GM21723 (cell line): Measurements from ENCODE around the gene LYG1.
"Not testable (repeated sequence)": the region's sequence is repeated elsewhere in the genome, so short reads cannot be mapped to it uniquely, and the experiment has no call there.

Experiments used
- ATAC-seq: cut with Tn5 transposase; IDR thresholded peaks from one replicate; pipeline ENCODE4 v1.9.1; 2021; ENCODE audit warnings: mild to moderate bottlenecking, moderate library complexity; ENCODE audit not compliant: unreplicated experiment

Gene LYG1

DNA sequence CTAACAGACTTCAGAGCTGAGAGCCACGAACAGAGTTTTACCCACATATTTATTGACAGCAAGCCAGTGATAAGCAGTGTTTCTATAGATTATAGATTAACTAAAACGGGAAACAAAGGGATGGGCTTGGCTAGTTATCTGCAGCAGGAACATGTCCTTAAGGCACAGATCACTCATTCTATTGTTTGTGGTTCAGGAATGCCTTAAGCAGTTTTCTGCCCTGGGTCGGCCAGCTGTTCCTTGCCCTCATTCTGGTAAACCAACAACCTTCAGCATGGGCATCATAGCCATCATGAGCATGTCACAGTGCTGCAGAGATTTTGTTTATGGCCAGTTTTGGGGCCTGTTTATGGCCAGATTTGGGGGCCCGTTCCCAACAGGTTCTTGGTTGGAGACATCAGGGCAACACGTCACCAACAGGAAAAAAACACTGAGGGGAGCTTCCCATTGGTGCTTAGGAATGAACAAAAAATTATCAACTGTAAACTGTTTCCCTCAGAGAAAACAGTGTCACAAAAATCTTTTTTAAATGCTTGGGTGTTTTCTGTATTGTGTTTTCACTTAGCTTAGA is 22.7 kb downstream of the LYG1 start:
- ATAC-seq: not testable (repeated sequence)

DNA sequence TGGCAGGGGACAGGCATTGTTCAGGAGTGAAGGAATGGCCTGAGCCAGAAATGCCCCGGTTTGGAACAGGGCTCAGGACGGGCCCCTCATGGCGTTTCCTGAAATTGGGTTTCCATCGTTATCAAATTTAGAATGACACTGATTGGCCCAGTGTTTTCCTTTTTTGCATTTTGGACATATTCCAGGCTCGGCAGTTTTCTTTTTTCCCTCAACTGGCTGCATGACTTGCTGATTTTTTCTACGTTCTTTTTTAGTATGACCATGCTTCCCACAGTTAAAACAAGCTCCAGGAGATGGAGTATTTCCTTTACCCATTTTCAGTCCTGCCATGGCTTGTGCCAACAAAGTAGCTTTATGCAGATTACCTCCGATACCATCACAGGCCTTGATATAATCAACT is 25.1 kb downstream of the LYG1 start:
- no peak for ATAC-seq

DNA sequence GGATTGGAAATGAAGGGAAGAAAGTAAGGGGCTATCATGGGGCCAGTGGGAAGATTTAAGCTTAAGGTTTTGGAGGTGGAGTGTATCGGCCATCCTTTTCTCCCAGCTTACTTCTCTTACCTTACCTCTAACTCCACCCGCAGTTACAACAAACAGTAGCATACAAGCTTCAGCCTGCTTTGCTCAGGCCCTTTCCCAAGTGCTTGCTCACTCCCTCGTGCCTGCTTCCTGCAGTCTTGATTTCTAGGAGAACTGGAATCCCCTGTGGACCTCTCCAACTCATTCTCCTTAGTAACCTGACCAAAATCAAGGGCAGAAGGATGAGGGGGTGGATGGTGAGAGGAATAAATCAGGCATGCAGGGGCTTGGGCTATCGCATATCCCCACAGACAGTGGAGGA is 39.8 kb downstream of the LYG1 start:
- ATAC-seq: no peak

DNA sequence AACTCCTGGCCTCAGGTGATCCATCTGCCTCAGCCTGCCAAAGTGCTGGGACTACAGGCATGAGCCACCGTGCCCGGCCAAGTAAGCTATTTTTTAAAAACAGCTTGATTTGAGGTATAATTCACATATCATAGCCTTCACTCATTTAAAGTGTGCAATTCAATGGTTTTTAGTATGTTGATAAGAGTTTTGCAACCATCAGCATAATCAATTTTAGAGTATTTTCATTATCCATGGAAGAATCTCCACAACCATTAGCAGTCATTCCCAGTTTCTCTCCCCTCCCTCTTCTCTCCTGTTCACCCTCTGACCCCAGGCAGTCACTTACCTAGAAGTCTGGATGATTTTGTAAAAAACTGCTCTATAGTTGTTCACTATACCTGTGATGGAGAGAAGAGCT is 40.8 kb downstream of the LYG1 start:
- no peak for ATAC-seq

DNA sequence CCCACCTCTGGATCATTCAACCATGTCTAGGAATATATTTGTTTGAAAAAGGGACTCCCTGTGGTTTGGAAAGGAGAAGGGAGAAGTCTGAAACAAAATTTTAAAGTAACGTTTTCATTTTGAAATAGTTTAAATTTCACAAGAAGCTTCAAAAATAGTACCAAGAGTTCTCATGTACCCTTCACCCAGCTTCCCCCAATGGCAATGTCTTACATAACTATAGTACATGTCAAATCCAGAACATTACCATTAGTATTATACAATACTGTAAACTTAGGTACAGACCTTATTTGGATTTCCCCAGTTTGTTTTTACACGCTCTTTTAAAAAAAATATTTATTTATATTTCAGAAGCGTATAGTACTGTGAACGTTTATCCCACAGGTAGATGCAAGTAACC is 41.5 kb downstream of the LYG1 start:
- no peak for ATAC-seq

DNA sequence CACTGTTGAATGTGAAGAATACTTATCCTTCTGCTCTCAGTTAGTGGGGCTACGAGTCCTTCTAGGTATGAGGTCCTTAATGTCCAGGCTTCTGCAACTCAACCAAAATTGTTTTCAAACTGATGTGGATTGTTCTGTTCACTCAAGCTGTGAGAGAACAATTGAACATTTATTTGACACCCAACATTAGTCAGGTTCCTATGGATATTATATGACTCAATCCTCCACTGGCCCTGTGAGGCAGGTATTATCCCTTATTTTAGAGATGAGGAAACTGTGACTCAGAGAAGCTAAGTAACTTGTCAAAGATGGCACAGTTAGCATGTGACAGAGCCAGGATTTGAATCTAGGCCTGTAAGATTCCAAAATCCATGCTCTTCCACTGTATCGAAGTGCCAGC is 44.3 kb downstream of the LYG1 start:
- ATAC-seq: no peak

DNA sequence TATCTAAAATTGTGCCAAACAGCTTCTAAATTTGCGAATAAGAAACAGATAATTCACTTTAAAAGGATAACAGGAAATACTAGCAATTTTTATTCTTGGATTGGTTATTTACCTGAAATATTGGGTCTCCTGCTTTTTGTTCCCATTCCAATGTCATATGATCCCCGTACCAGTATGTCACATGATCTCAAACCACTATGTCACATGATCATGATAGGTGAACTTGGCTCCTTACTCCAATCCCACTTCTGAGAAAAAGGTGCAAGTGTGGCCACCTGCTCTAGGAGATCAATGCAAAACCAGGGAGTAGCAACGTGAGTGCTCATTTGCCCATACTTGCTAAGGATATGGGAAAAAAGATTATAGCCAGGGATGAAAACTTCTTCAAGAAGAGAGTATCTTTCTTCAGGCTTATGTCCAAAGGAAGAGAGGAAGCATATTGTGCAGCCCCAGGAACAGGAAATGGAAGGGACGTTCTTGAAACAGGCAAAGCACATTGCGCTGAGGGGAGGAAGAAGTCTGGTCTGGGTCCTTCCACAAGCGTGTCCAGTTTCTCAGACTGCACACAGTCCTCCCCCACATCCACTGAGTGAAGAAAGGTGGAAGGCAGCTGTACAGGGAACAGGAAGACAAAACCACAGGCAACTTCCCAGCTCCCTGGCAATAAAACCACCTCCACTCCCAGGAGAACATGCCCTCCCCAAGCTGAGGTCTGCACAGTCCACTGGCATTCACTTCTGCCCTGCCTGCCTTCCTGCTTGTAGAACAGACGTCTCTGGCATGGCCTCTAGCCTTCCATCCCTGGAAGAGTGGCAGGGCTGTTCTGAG is 45.3 kb downstream of the LYG1 start, which contains the start of gene LYG2:
LYG2 (minus strand) TSS at position 176 of the 828 bp plus-strand sequence. CDS start 1,406 bp downstream, outside the sequence.
- no peak for ATAC-seq

DNA sequence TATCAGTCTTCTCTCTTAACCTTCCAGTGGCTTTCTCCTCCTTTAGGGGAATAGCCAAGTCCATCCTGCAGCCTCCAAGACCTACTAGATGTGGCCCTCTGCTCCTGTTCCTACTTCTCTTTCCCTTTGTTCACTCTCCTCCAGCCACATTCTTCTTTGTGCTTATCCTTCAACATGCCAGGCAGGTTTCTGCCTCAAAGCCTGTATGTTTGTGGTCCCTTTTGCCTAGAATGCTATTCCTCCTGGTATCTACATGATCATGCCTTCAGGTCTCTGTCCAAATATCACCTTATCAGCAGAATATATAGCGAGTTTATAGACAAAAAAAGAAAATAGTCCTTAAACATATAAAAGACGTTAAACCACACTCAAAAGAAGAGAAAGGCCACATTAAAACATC is 51.0 kb downstream of the LYG1 start:
- ATAC-seq: no peak

DNA sequence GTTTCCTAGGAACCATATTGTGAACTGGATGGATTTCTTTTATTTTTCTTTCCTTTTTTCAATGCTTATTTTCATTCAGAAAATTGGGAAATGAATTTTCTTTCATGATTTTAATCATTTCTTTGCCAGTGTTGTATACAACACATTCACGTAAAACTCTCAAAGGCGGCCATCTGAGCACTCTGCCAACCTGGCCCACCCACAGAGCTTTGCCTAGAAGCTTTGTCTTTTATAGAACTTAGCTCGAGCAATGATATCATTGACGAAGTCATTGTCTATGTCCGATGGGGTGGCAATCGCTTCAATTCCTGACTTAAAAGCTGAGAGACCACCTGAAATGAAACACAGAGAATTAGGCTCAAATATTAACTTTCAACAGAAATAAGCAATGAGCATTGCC is 58.8 kb downstream of the LYG1 start:
- ATAC-seq: no peak

DNA sequence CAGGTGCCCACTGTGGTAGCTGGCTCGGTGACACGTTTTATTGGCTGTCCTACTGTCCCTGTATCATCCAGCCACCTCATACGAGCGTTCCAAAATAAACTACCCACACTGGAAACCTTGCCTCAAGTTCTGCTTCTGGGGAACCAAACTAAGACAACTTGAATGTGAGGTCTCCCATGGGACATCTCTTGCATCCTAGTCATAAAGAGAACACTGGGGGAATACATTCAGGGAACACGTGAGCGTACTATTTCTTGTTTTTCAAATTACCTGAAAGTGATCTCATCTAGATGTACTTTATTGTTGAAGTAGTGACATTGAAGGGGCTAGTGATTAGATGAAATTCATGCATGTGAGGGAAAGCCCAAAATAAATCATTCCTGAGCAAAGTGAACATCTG is 60.6 kb downstream of the LYG1 start:
- ATAC-seq: no peak

DNA sequence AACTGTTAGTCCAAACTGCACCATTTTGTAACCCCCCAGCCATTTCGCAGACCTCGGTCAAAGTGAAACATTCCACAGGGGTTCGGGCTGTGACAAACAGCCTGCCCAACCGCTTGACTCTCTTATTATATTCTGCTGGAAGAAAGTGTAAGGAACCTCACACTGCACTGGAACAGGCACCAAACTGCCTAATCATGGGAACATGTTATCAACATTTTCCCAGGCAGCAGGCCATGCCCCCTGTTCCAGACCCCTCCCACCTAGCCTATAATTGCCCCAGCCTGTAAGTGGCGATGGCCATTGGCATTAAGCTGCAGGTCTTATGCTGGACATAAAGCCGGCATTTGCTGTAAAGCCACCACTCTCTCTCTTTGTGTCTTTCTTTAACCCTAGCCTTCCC is 62.4 kb downstream of the LYG1 start:
- no peak for ATAC-seq
